Adrenal gland (tissue), 12 donors: ENCODE results near the gene GOLGA7B. TPM values are rescaled to one million over a fixed set of nuclear protein-coding genes. Genes with fewer than 3 reads are reported as not detected.
"Not testable (repeated sequence)": the region's sequence is repeated elsewhere in the genome, so short reads cannot be mapped to it uniquely, and the experiment has no call there.

Source experiments
- DNase-seq, 7 donors: peaks; one replicate each; pipeline ENCODE4 v3.0.0-alpha.2; 2019 to 2020
- H3K27ac ChIP-seq, 5 donors: fragments of 200-600 bp; sonication (generic) in 4 of 5; 1 replicate in 3 of 5; 2 replicates in 2 of 5; pipeline versions ENCODE4 v1.5.1 to v1.8.0; 2016 to 2020; ENCODE audit warnings: mild to moderate bottlenecking in 1 of 5
- H3K27me3 ChIP-seq: fragments of 200-600 bp; 2 replicates; pipeline ENCODE4 v1.8.0; 2021
- H3K36me3 ChIP-seq, 2 donors: fragments of 200-600 bp; replicated peaks in 1 of 2; 1 replicate in 1 of 2; 2 replicates in 1 of 2; pipeline versions ENCODE4 v1.5.1 to v1.8.0; 2018 to 2022
- H3K4me1 ChIP-seq, 2 donors: fragments of 200-600 bp; replicated peaks in 1 of 2; 1 replicate in 1 of 2; 2 replicates in 1 of 2; pipeline versions ENCODE4 v1.5.1 to v1.8.0; 2018 to 2021
- H3K4me3 ChIP-seq, 4 donors: fragments of 200-600 bp; sonication (generic) in 3 of 4; one replicate each; pipeline ENCODE4 v1.5.1; 2016 to 2018
- H3K9me3 ChIP-seq, 3 donors: fragments of 200-600 bp; sonication (generic) in 1 of 3; replicated peaks in 1 of 3; 1 replicate in 2 of 3; 2 replicates in 1 of 3; pipeline versions ENCODE4 v1.5.1 to v1.8.0; 2016 to 2021
- CTCF ChIP-seq, 6 experiments: fragments of 450-650 bp in 4 of 6; fragments of 200-600 bp in 2 of 6; sonication (generic) in 1 of 6; IDR thresholded peaks; 1 replicate in 5 of 6; 2 replicates in 1 of 6; pipeline versions ENCODE4 v1.5.1 to v1.8.0; 2016 to 2021; ENCODE audit warnings: antibody characterized with exemption in 6 of 6, mild to moderate bottlenecking in 2 of 6, moderate library complexity in 1 of 6
- POLR2A ChIP-seq, 2 donors: fragments of 450-650 bp; IDR thresholded peaks; one replicate each; pipeline ENCODE4 v1.6.1; 2017; ENCODE audit warnings: antibody characterized with exemption in 2 of 2, mild to moderate bottlenecking in 2 of 2, moderate library complexity in 1 of 2
- WGBS, 4 donors: extraction: QIAGEN DNeasy Blood & Tissue Kit in 2 of 4; methylation state at CpG; one replicate each; pipeline versions ENCODE4 v1.1.5 to v1.1.7; 2013 to 2017; 5-methylcytosine and 5-hydroxymethylcytosine counted together
- intact Hi-C, 2 donors: fragments of 100-400 bp; cut with DNase I; formaldehyde crosslinking; loops; one replicate each; pipeline versions ENCODE4 v1.14.1 to v1.15.0; 2022 to 2023
- polyA plus RNA-seq, 3 donors: library from polyadenylated mRNA; stranded (reverse); fragments of 200-250 nt in 2 of 3; fragments of 350-450 nt in 1 of 3; fragmentation: Illumina TruSeq in 1 of 3; extraction: RNeasy Lipid Tissue Mini Kit (QIAGEN cat#74804) in 1 of 3; gene quantifications; one replicate each; pipeline ENCODE4 v1.2.3, GENCODE V29; 2013 to 2014
- total RNA-seq, 9 donors: library from RNA; depleted of rRNA in 4 of 9; stranded (reverse); fragments of >200 nt in 4 of 9; fragments of 120-200 nt in 1 of 9; fragmentation: NEBNext Ultra II Directional in 1 of 9; extraction: Animal tissue kit (Norgen Biotek cat#: 25700) in 1 of 9; gene quantifications; one replicate each; pipeline versions ENCODE4 v1.1.0 to v1.2.4, GENCODE V29; 2013 to 2023
- donor health status: healthy with polysubstance abuse.
- donor health status: Bipolar disorder and iron deficiency.
- donor health status: DM: yes; HTN: yes; CAD: no.
- donor health status: DM: no; HTN: no; CAD: no.
- donor health status: DM: no; HTN: no; CAD: no.
- donor health status: DM: yes; HTN: yes; CAD: no.

The GOLGA7B gene
- total and polyA plus RNA-seq, 12 donors: 0.06 to 20.3 (median 1.1) TPM

- no peak overlapping the region for H3K4me3 ChIP-seq
- no peaks in the 10 kb centered on the region for H3K27me3 ChIP-seq
- H3K27ac ChIP-seq: no peak overlapping the region
- intact Hi-C loops: no loop called here
- TF ChIP-seq POLR2A (IDR thresholded peaks at IDR 0.05) (no peak), CTCF (IDR thresholded peaks at IDR 0.05) (no peak)
- H3K9me3 ChIP-seq: no peaks in the 10 kb centered on the region
- H3K36me3 ChIP-seq: no peaks in the 10 kb centered on the region
- no peak for DNase-seq
- H3K4me1 ChIP-seq: no peaks in the 10 kb centered on the region
- 33 to 50% (median 40%) methylated on average over 3 of the region's 3 CpGs for WGBS, 4 donors
Observed at GRCh38 chr10:97830064-97830463, 19.6 kb upstream of the GOLGA7B start.

GRCh38 chr10:97831259-97831658, 18.4 kb upstream of the GOLGA7B start:
- no peaks in the 10 kb centered on the region for H3K9me3 ChIP-seq
- intact Hi-C loops: no loop called here
- no peak overlapping the region for H3K27ac ChIP-seq
- no peaks in the 10 kb centered on the region for H3K36me3 ChIP-seq
- no peaks in the 10 kb centered on the region for H3K27me3 ChIP-seq
- TF ChIP-seq CTCF (IDR thresholded peaks at IDR 0.05) (no peak), POLR2A (IDR thresholded peaks at IDR 0.05) (no peak)
- WGBS, 4 donors: 67 to 95% (median 78%) methylated on average over 2 of the region's 2 CpGs
- H3K4me3 ChIP-seq: no peak overlapping the region
- DNase-seq: no peak
- H3K4me1 ChIP-seq: no peaks in the 10 kb centered on the region

- Histone ChIP-seq H3K36me3 (no peaks in the 10 kb centered on the region), H3K4me3 (no peak overlapping the region), H3K9me3 (no peaks in the 10 kb centered on the region), H3K27ac (no peak overlapping the region), H3K27me3 (peaks cover 3% of the 10 kb centered on the region), H3K4me1 (peaks cover 0 to 11% of the 10 kb centered on the region in 2 donors)
- TF ChIP-seq POLR2A (IDR thresholded peaks at IDR 0.05): no peak
- TF ChIP-seq CTCF (IDR thresholded peaks at IDR 0.05): no peak
- intact Hi-C loops: no loop called here
- no peak for DNase-seq
- 77 to 90% (median 86%) methylated on average over 2 of the region's 2 CpGs for WGBS, 4 donors
Observed at GRCh38 chr10:97836446-97836845, 13.2 kb upstream of the GOLGA7B start.

- Histone ChIP-seq H3K9me3 (no peaks in the 10 kb centered on the region), H3K36me3 (no peaks in the 10 kb centered on the region), H3K4me3 (no peak overlapping the region), H3K27me3 (peaks cover 3% of the 10 kb centered on the region), H3K27ac (no peak overlapping the region), H3K4me1 (peaks cover 0 to 11% of the 10 kb centered on the region in 2 donors)
- WGBS, 4 donors: 91 to 93% (median 91%) methylated on average over 3 of the region's 3 CpGs
- DNase-seq: no peak
- TF ChIP-seq CTCF (IDR thresholded peaks at IDR 0.05): no peak
- no peak for TF ChIP-seq POLR2A (IDR thresholded peaks at IDR 0.05)
- intact Hi-C loops: no loop called here
Observed at GRCh38 chr10:97838091-97838490, 11.6 kb upstream of the GOLGA7B start.

GRCh38 chr10:97841166-97841565, 8.5 kb upstream of the GOLGA7B start:
- peaks cover 0 to 11% of the 10 kb centered on the region in 2 donors for H3K4me1 ChIP-seq
- H3K27ac ChIP-seq, DNase-seq, H3K9me3 ChIP-seq, H3K4me3 ChIP-seq, H3K36me3 ChIP-seq, H3K27me3 ChIP-seq, intact Hi-C loops: not testable (repeated sequence)
- 94 to 100% (median 96%) methylated on average over 1 to 15 of the region's 22 CpGs; no CpG with 5 or more reads in 1 of the 4 donors for WGBS, 4 donors

GRCh38 chr10:97842114-97842513, 7.5 kb upstream of the GOLGA7B start:
- H3K27me3 ChIP-seq, intact Hi-C loops, H3K27ac ChIP-seq, H3K36me3 ChIP-seq, H3K9me3 ChIP-seq, DNase-seq, H3K4me3 ChIP-seq: not testable (repeated sequence)
- H3K4me1 ChIP-seq: peaks cover 0 to 11% of the 10 kb centered on the region in 2 donors
- WGBS, 4 donors: 33 to 65% (median 36%) methylated on average over 1 to 2 of the region's 3 CpGs
